Activated CD4-positive, alpha-beta T cell treated with anti-CD3 and anti-CD28 coated beads, Interleukin-2, amount 10 ng/mL, durations not matched to agents 7 days and 5 days (primary cell): ENCODE results near the gene SYCE3. TPM values are rescaled to one million over a fixed set of nuclear protein-coding genes. Genes with fewer than 3 reads are reported as not detected.

Source experiments
- CTCF ChIA-PET: fragments of 350-600 bp; sonication (Branson Sonifier 250); formaldehyde crosslinking; loops from one replicate; lab custom pipeline; 2021; ENCODE audit warnings: antibody characterized with exemption; lab: Charles Lee
- POLR2A ChIA-PET: fragments of 350-600 bp; sonication (Branson Sonifier 250); formaldehyde crosslinking; loops from one replicate; lab custom pipeline; 2021; ENCODE audit warnings: antibody characterized with exemption; lab: Charles Lee
- DNase-seq: peaks from one replicate; pipeline ENCODE4 v3.0.0-alpha.2; 2020
- H3K27ac Mint-ChIP-seq: one replicate; pipeline ENCODE4 v1.8.0; 2021; ENCODE audit warnings: mild to moderate bottlenecking, moderate library complexity, mixed read lengths
- H3K27me3 Mint-ChIP-seq: one replicate; pipeline ENCODE4 v1.8.0; 2021; ENCODE audit warnings: mixed read lengths
- H3K36me3 Mint-ChIP-seq: one replicate; pipeline ENCODE4 v1.8.0; 2021; ENCODE audit warnings: low read depth, mixed read lengths
- H3K4me1 Mint-ChIP-seq: one replicate; pipeline ENCODE4 v1.8.0; 2021; ENCODE audit warnings: mixed read lengths
- H3K4me3 Mint-ChIP-seq: one replicate; pipeline ENCODE4 v1.8.0; 2021; ENCODE audit warnings: mild to moderate bottlenecking, moderate library complexity, mixed read lengths
- H3K9me3 Mint-ChIP-seq: one replicate; pipeline ENCODE4 v1.8.0; 2021; ENCODE audit warnings: mixed read lengths
- total RNA-seq, 2 experiments: library from RNA; stranded (reverse); gene quantifications; one replicate each; pipeline ENCODE4 v1.2.3, GENCODE V29; 2021

The SYCE3 gene
- total RNA-seq, 2 experiments from 2014 or later, result 0.87 TPM; not detected in 1

DNA sequence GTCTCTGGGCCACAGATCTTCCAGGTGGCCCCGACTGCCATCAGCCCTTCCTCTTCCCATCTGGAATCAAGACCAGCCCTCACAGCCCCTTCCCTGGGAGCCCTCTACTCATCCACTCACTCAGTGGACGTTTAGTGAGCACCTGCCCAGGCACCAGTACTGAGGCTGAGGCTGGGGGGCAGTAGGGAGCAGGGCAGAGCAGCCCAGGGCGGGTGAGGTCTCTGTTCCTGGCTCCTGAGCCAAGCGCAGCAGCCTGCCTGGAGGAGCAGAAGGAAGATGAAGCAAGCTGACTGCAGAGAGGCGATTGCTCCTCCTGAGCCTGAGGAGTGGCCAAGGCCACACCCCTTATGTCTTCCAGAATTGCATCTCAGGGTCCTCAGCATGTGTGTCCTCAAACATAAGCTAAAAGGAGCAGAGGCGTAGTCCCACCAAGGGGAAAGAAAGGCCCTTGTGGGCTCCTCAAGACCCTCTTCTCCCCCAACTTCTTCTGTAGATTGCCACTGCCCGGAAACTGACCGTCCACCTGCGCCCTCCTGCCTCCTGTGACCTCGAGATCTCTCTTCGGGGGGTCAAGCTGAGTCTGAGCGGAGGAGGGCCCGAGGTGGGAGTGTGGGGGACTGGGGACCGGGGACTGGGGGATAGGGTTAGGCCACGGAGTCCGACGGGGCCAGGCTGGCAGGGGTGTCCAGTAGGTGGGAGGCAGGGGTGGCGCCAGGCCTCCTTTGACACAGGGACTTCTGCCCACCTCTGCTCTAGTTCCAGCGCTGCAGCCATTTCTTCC is 43.6 kb upstream of the SYCE3 start:
- CTCF ChIA-PET, result interaction anchor here (0.7 to 2.4 kb wide), 2 partner anchors 14 to 40 kb away, joined by 3 to 9 read pairs; no protein-coding TSS in a partner anchor
- Mint-ChIP-seq H3K4me1 (peaks cover 7% of the 10 kb centered on the region), H3K27me3 (peaks cover 40% of the 10 kb centered on the region), H3K36me3 (peaks cover 1% of the 10 kb centered on the region), H3K4me3 (no peak overlapping the region), H3K9me3 (no peaks in the 10 kb centered on the region), H3K27ac (no peak overlapping the region)
- no peak for DNase-seq
- POLR2A ChIA-PET, result no interaction called here

DNA sequence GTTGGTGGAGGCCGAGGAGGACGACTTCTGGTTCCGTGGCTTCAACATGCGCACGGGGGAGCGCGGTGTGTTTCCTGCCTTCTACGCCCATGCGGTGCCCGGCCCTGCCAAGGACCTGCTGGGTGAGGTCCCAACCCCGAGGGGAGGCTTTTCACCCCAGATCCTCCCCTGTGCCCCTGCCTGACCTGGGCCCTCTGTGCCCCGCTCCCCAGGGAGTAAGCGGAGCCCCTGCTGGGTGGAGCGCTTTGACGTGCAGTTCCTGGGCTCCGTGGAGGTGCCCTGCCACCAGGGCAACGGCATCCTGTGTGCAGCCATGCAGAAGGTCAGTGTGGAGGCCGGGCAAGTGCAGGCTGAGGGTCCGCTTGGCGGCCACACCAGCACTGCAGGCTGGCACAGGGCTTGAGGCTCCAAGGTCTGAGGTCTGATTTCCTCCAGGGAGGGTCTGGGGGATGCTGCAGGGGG is 42.9 kb upstream of the SYCE3 start:
- DNase-seq, result no peak
- no peaks in the 10 kb centered on the region for H3K9me3 Mint-ChIP-seq
- no peak overlapping the region for H3K27ac Mint-ChIP-seq
- CTCF ChIA-PET, result interaction anchor here (0.7 to 2.4 kb wide), 2 partner anchors 15 to 40 kb away, joined by 3 to 9 read pairs; no protein-coding TSS in a partner anchor
- POLR2A ChIA-PET, result no interaction called here
- H3K4me3 Mint-ChIP-seq, result no peak overlapping the region
- H3K27me3 Mint-ChIP-seq, result peaks cover 37% of the 10 kb centered on the region
- peaks cover 1% of the 10 kb centered on the region for H3K36me3 Mint-ChIP-seq
- peaks cover 7% of the 10 kb centered on the region for H3K4me1 Mint-ChIP-seq

DNA sequence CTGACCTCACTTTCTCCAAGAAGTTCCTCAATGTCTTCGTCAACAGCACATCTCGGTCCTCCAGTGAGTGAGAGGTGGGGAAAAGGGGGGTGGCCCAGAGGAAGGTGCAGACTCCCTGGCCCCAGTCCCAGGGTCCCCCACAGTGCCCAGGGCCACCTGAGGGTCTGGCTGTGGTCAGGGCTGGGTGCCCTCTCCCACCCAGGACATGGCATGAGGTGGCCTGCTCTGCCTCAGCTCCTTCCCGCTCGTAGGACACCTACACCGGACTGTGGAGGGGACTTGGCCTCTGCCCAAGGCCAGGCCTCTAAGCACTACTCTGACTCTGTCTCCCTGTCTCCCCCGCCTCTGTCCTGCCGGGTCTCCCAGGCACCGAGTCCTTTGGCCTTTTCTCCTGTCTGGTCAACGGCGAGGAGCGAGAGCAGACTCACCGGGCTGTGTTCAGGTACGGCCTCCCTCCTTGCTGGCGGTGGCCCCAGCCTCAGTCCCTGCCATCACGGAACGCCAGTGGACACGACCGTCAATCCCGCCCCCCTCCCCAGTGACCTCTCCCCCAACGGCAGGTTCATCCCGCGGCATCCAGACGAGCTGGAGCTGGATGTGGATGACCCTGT is 42.4 kb upstream of the SYCE3 start:
- POLR2A ChIA-PET, result no interaction called here
- Mint-ChIP-seq H3K4me3 (no peak overlapping the region), H3K27me3 (peaks cover 35% of the 10 kb centered on the region), H3K27ac (no peak overlapping the region), H3K36me3 (peaks cover 1% of the 10 kb centered on the region), H3K4me1 (peaks cover 7% of the 10 kb centered on the region), H3K9me3 (no peaks in the 10 kb centered on the region)
- DNase-seq, result no peak
- CTCF ChIA-PET, result interaction anchor here (2.4 kb wide), 1 partner anchor 15 kb away, joined by 9 read pairs; no protein-coding TSS in a partner anchor

DNA sequence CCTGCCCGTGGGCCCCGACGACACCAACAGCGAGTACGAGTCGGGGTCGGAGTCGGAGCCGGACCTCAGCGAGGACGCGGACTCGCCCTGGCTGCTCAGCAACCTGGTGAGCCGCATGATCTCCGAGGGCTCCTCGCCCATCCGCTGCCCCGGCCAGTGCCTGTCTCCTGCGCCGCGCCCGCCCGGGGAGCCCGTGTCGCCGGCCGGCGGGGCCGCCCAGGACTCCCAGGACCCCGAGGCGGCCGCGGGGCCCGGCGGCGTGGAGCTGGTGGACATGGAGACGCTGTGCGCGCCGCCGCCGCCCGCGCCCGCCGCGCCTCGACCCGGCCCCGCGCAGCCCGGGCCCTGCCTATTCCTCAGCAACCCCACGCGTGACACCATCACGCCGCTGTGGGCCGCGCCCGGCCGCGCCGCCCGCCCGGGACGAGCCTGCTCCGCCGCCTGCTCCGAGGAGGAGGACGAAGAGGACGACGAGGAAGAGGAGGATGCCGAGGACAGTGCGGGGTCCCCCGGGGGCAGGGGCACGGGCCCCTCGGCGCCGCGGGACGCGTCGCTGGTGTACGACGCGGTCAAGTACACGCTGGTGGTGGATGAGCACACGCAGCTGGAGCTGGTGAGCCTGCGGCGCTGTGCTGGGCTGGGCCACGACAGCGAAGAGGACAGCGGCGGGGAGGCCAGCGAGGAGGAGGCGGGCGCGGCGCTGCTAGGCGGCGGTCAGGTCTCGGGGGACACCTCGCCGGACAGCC is 41.7 kb upstream of the SYCE3 start:
- Mint-ChIP-seq H3K4me1 (peaks cover 12% of the 10 kb centered on the region), H3K27me3 (peaks cover 39% of the 10 kb centered on the region), H3K9me3 (no peaks in the 10 kb centered on the region), H3K36me3 (peaks cover 3% of the 10 kb centered on the region), H3K27ac (no peak overlapping the region), H3K4me3 (no peak overlapping the region)
- ChIA-PET CTCF (no interaction called here), POLR2A (no interaction called here)
- DNase-seq, result no peak

DNA sequence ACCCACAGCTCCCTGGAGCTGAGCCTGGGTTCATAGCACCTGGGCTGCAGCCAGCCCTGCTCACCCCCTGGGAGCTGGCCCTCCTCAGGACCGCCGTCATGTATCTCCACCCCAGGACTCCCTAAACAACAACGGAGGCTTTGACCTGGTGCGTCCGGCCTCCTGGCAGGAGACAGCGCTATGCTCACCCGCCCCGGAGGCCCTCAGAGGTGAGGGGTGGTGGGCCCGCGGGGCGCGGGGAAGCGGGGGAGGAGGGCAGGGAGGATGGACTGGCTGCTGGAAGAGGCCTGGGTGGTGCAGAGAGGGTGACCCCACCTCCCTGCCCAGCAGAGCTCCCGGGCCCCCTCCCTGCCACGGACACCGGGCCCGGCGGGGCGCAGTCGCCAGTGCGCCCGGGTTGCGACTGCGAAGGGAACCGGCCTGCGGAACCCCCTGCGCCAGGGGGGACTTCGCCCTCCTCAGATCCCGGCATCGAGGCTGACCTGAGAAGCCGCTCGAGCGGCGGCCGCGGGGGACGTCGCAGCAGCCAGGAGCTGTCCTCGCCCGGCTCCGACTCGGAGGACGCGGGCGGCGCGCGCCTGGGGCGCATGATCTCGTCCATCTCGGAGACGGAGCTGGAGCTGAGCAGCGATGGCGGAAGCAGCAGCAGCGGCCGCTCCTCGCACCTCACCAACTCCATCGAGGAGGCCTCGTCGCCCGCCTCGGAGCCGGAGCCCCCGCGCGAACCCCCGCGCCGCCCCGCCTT is 41.0 kb upstream of the SYCE3 start:
- Mint-ChIP-seq H3K9me3 (no peaks in the 10 kb centered on the region), H3K4me3 (no peak overlapping the region), H3K4me1 (peaks cover 12% of the 10 kb centered on the region), H3K27me3 (peaks cover 40% of the 10 kb centered on the region), H3K36me3 (peaks cover 3% of the 10 kb centered on the region), H3K27ac (no peak overlapping the region)
- no peak for DNase-seq
- CTCF ChIA-PET, result interaction anchor here (0.8 kb wide), 1 partner anchor 89 kb away, joined by 3 read pairs; no protein-coding TSS in a partner anchor
- POLR2A ChIA-PET, result no interaction called here

DNA sequence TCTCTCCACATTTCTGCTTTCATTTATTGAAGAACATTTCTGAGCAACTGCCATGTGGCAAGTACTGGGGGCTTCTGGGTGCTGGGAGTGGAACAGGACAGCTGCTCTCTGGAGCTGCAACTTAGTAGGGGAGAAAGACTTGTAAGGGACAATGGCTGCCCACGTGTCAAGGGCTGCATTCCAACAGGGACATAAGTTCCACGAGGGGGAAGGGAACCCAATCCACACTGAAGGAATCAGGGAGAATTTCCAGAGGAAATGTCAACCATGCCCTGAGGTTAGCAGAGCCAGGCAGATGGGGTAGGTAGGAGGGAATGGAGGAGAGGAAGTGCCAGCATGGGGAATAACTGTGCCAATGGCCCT is 39.6 kb upstream of the SYCE3 start:
- H3K27ac Mint-ChIP-seq, result no peak overlapping the region
- POLR2A ChIA-PET, result no interaction called here
- H3K36me3 Mint-ChIP-seq, result peaks cover 3% of the 10 kb centered on the region
- H3K9me3 Mint-ChIP-seq, result no peaks in the 10 kb centered on the region
- peaks cover 45% of the 10 kb centered on the region for H3K27me3 Mint-ChIP-seq
- H3K4me3 Mint-ChIP-seq, result no peak overlapping the region
- no peak for DNase-seq
- H3K4me1 Mint-ChIP-seq, result peaks cover 12% of the 10 kb centered on the region
- CTCF ChIA-PET, result interaction anchor here (1.0 to 1.4 kb wide), 4 partner anchors 10 to 77 kb away, joined by 3 to 5 read pairs (median 4); partner anchors contain the start of gene SCO2

DNA sequence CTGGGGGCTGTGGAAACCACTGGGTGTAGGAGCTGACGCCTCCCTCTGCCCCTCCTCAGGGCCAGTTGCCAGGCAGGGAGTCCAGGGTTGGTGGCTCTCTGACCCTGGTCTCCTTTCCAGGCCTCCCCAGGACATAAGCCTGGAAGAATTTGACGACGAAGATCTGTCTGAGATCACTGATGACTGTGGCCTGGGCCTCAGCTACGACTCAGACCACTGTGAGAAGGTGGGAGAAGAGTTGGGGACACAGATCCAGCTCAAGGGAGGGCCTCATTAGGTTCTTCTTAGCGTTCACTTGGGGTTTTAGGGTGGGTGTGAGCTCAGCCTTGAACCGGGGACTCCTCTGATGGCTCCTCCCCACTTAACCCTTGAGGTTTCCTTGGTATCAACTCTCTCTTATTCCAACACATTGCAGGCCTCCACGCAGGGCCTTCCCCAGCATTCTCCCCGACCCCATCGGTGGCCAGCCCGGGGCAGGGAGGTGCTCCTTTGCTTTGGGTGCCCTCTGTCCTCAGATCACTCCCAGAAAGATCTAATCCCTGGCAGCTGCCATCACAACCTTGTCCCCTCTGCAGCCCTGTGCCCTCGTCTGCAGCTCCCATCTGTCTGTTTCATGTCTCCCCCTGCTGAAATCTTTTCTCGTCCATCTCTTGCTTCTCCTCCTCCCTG is 39.1 kb upstream of the SYCE3 start:
- ChIA-PET POLR2A (no interaction called here), CTCF (interaction anchor here (1.0 to 1.4 kb wide), 4 partner anchors 11 to 76 kb away, joined by 3 to 5 read pairs (median 4); partner anchors contain the start of gene SCO2)
- H3K4me3 Mint-ChIP-seq, result peak overlapping the region; percentile 58
- DNase-seq, result no peak
- no peak overlapping the region for H3K27ac Mint-ChIP-seq
- H3K27me3 Mint-ChIP-seq, result peaks cover 44% of the 10 kb centered on the region
- peaks cover 12% of the 10 kb centered on the region for H3K4me1 Mint-ChIP-seq
- no peaks in the 10 kb centered on the region for H3K9me3 Mint-ChIP-seq
- H3K36me3 Mint-ChIP-seq, result peaks cover 3% of the 10 kb centered on the region

DNA sequence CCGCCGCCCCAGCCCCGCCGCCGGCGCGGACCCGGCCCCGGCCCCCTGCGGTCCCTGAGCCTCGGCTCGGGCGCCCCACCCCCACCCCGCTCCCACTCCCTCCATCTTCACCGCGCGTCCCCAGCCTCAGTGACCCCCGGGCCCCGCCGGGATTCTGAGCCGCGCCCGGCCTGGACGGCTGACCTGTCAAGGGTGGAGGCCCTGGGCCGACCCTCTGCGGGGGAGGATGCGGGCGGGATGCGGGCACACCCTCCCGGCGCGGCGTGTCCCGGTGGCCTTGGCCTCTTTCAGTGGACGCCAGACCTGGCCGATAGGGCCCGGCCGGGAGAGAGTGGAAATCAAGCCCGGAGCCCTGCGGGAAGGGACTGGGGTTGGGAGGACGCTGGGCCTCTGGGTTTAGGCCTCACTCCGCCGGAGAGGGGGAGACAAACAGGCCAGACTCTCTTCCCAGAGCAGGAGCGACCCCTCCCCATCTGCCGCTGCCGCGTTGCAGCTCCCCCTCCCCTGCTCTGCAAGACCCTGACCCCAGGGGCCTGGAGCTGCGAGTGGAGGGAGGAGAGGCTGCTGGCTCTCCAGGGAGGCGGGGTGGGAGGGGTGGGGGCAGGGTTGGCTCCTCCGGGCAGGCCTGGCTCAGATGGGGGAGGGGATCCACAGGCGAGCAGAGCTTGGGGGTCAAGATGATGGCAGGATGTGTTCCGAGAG is 38.4 kb upstream of the SYCE3 start:
- H3K9me3 Mint-ChIP-seq, result no peaks in the 10 kb centered on the region
- ChIA-PET CTCF (interaction anchor here (1.0 to 1.4 kb wide), 4 partner anchors 12 to 76 kb away, joined by 3 to 5 read pairs (median 4); partner anchors contain the start of gene SCO2), POLR2A (no interaction called here)
- peaks cover 3% of the 10 kb centered on the region for H3K36me3 Mint-ChIP-seq
- no peak overlapping the region for H3K27ac Mint-ChIP-seq
- peaks cover 12% of the 10 kb centered on the region for H3K4me1 Mint-ChIP-seq
- no peak for DNase-seq
- peaks cover 39% of the 10 kb centered on the region for H3K27me3 Mint-ChIP-seq
- peak overlapping the region; percentile 58 for H3K4me3 Mint-ChIP-seq

DNA sequence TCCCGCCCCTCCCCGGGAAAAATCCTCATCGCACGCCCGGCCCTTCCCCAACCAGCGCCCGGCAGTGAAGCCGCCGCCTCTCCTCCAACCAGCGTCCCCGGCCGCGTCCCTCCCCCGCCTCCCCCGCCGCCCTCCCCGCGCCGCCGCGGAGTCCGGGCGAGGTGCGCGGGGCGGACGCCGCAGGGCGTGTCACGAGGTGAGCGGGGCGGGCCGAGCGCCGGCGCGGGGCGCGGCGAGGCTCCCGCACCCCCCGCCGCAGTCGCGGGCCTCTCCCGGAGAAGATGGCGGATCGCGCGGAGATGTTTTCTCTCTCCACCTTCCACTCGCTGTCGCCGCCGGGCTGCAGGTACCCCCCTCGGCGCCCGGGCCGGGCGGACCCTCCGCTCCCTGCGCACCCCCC is 37.8 kb upstream of the SYCE3 start, which contains the start of gene MAPK8IP2:
Gene MAPK8IP2 (plus strand): TSS at position 256 of the 400 bp plus-strand sequence. CDS start 26 bp downstream, at position 282.
- DNase-seq, result no peak
- ChIA-PET POLR2A (no interaction called here), CTCF (interaction anchor here (1.4 kb wide), 1 partner anchor 11 kb away, joined by 4 read pairs; no protein-coding TSS in a partner anchor)
- H3K27me3 Mint-ChIP-seq, result peaks cover 37% of the 10 kb centered on the region
- peaks cover 12% of the 10 kb centered on the region for H3K4me1 Mint-ChIP-seq
- no peaks in the 10 kb centered on the region for H3K9me3 Mint-ChIP-seq
- H3K36me3 Mint-ChIP-seq, result peaks cover 3% of the 10 kb centered on the region
- H3K27ac Mint-ChIP-seq, result no peak within 1 kb of the TSS
- H3K4me3 Mint-ChIP-seq, result peak within 1 kb of the TSS; percentile 58

DNA sequence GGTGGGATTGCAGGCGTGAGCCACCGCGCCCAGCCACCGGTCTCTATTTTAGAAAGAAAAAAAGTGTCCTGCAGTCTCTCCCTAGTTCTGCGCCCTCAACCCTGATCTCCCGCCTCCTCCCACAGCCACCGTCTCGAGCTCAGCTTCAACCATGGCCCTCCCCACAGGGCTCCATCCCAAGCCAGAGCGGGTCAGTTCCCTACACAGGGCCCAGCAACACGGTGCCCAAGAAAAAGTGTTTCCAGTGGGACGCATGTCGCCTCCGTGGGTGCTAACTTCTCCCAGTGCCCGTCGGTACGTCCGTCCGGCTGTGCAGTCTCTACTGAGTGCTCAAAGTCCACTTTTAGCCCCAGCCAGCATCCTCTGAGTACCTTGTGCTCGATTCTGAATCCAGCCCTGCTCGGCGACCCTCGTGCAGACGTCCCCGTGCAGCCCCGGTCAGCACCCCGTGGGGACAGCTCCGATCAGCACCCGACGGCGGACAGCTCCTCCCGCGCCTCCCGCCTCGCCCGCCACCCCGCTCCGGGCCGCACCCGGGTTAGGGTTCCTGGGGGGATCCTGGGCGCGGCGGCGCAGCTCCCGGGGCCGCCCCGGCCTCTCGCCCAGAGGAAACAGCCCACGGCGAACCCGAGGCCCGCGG is 37.2 kb upstream of the SYCE3 start:
- H3K9me3 Mint-ChIP-seq, result no peaks in the 10 kb centered on the region
- peak; percentile 74 for DNase-seq
- H3K36me3 Mint-ChIP-seq, result peaks cover 6% of the 10 kb centered on the region
- ChIA-PET POLR2A (no interaction called here), CTCF (interaction anchor here (1.4 kb wide), 1 partner anchor 12 kb away, joined by 4 read pairs; no protein-coding TSS in a partner anchor)
- no peak overlapping the region for H3K27ac Mint-ChIP-seq
- H3K4me3 Mint-ChIP-seq, result peak overlapping the region; percentile 42
- H3K4me1 Mint-ChIP-seq, result peaks cover 12% of the 10 kb centered on the region
- peaks cover 34% of the 10 kb centered on the region for H3K27me3 Mint-ChIP-seq

DNA sequence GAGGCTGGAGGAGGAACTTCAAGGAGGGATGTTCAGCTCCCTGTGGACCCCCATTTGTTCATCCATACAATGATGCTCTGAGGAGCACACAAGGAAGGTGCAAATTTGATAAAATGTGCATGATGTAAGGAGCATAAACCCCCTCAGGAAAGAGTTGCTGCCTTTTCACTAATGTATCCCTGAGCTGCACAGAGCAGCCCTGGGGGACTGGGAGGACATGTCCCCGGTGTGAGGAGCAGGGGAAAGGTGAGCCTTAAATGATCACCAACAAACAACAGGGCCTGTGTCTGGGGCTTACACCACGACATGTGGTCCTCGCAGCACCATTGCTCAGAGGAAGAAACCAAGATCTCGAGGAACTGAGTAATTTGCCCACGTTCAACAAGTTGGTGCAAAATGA is 34.4 kb upstream of the SYCE3 start:
- H3K9me3 Mint-ChIP-seq, result no peaks in the 10 kb centered on the region
- H3K4me1 Mint-ChIP-seq, result peaks cover 10% of the 10 kb centered on the region
- no peak overlapping the region for H3K4me3 Mint-ChIP-seq
- ChIA-PET POLR2A (no interaction called here), CTCF (no interaction called here)
- H3K27me3 Mint-ChIP-seq, result peaks cover 19% of the 10 kb centered on the region
- no peak for DNase-seq
- H3K36me3 Mint-ChIP-seq, result peaks cover 9% of the 10 kb centered on the region
- H3K27ac Mint-ChIP-seq, result no peak overlapping the region
